ENCODE measurements around the gene SLC2A10. TPM values are rescaled to one million over a fixed set of nuclear protein-coding genes. Genes with fewer than 3 reads are reported as not detected.

Gene SLC2A10
- total RNA-seq, 1 experiment from 2014 or later = 33.6 TPM

- ChIA-PET POLR2A (ENCODE audit: unreplicated experiment) (interaction anchor here (0.5 to 0.6 kb wide), 2 partner anchors 16 to 19 kb away, joined by 4 to 7 read pairs; no protein-coding TSS in a partner anchor), CTCF (no interaction called here)
- Histone ChIP-seq H3K4me2 (no peak overlapping the region), H3K27ac (no peak overlapping the region), H3K9me2 (ENCODE audit: insufficient read depth) (no peaks in the 10 kb centered on the region), H3K4me1 (replicated peaks; ENCODE audit: insufficient read depth) (peaks cover 12% of the 10 kb centered on the region), H3K4me3 (no peak overlapping the region), H3K79me2 (ENCODE audit: low read depth) (no peaks in the 10 kb centered on the region), H4K20me1 (ENCODE audit: insufficient read depth) (no peaks in the 10 kb centered on the region), H3K27me3 (ENCODE audit: insufficient read depth, low read depth) (no peaks in the 10 kb centered on the region), H3F3A (ENCODE audit: insufficient read depth, low read depth) (no peaks in the 10 kb centered on the region), H3K9me3 (ENCODE audit: insufficient read depth, low read depth) (peaks cover 8% of the 10 kb centered on the region), H2AFZ (no peak overlapping the region), H3K36me3 (ENCODE audit: low read depth) (no peaks in the 10 kb centered on the region)
- DNase-seq = peak in 1 of 2 experiments; percentile 15
- BruUV-seq (replicated peaks) = no TSS peak
- intact Hi-C loops (cut with micrococcal nuclease; ENCODE audit: unreplicated experiment) = no loop called here
- TF ChIP-seq EZH2 (IDR thresholded peaks at IDR 0.05; ENCODE audit: low read depth) (no peak), CTCF (conservative IDR thresholded peaks at IDR 0.05) (no peak)
Measured at GRCh38 chr20:46701986-46702385, 7.5 kb upstream of the SLC2A10 start.

- DNase-seq = peak in 1 of 2 experiments; percentile 12
- Histone ChIP-seq H3K4me1 (replicated peaks; ENCODE audit: insufficient read depth) (peaks cover 12% of the 10 kb centered on the region), H3K36me3 (ENCODE audit: low read depth) (no peaks in the 10 kb centered on the region), H3K4me2 (no peak overlapping the region), H3K9me2 (ENCODE audit: insufficient read depth) (no peaks in the 10 kb centered on the region), H3K4me3 (no peak overlapping the region), H3K9me3 (ENCODE audit: insufficient read depth, low read depth) (peaks cover 8% of the 10 kb centered on the region), H2AFZ (no peak overlapping the region), H3F3A (ENCODE audit: insufficient read depth, low read depth) (no peaks in the 10 kb centered on the region), H3K79me2 (ENCODE audit: low read depth) (no peaks in the 10 kb centered on the region), H3K27me3 (ENCODE audit: insufficient read depth, low read depth) (no peaks in the 10 kb centered on the region), H4K20me1 (ENCODE audit: insufficient read depth) (no peaks in the 10 kb centered on the region), H3K27ac (no peak overlapping the region)
- no peak for TF ChIP-seq CTCF (conservative IDR thresholded peaks at IDR 0.05)
- no peak for TF ChIP-seq EZH2 (IDR thresholded peaks at IDR 0.05; ENCODE audit: low read depth)
- no TSS peak for BruUV-seq (replicated peaks)
- intact Hi-C loops (cut with micrococcal nuclease; ENCODE audit: unreplicated experiment) = no loop called here
- CTCF ChIA-PET = interaction anchor here (0.6 to 0.7 kb wide), 3 partner anchors 15 to 386 kb away, joined by 3 to 6 read pairs (median 6); no protein-coding TSS in a partner anchor
- POLR2A ChIA-PET (ENCODE audit: unreplicated experiment) = interaction anchor here (0.5 kb wide), 1 partner anchor 20 kb away, joined by 7 read pairs; no protein-coding TSS in a partner anchor
Measured at GRCh38 chr20:46702447-46703203, 6.8 kb upstream of the SLC2A10 start.

- POLR2A ChIA-PET (ENCODE audit: unreplicated experiment) = no interaction called here
Measured at GRCh38 chr20:46703435-46703834, 6.0 kb upstream of the SLC2A10 start.

More at GRCh38 chr20:46703435-46703834, 6.0 kb upstream of the SLC2A10 start:
- TF ChIP-seq CTCF (conservative IDR thresholded peaks at IDR 0.05) = no peak
- TF ChIP-seq EZH2 (IDR thresholded peaks at IDR 0.05; ENCODE audit: low read depth) = no peak
- no peaks in the 10 kb centered on the region for H3K36me3 ChIP-seq (ENCODE audit: low read depth)
- peaks cover 8% of the 10 kb centered on the region for H3K9me3 ChIP-seq (ENCODE audit: insufficient read depth, low read depth)
- H2AFZ ChIP-seq = no peak overlapping the region
- H3K27ac ChIP-seq = no peak overlapping the region
- no peaks in the 10 kb centered on the region for H3F3A ChIP-seq (ENCODE audit: insufficient read depth, low read depth)
- no peaks in the 10 kb centered on the region for H3K9me2 ChIP-seq (ENCODE audit: insufficient read depth)
- no peak overlapping the region for H3K4me3 ChIP-seq
- BruUV-seq (replicated peaks) = no TSS peak
- no peaks in the 10 kb centered on the region for H3K79me2 ChIP-seq (ENCODE audit: low read depth)
- CTCF ChIA-PET = interaction anchor here (0.6 to 0.7 kb wide), 2 partner anchors 14 to 18 kb away, joined by 3 to 6 read pairs; no protein-coding TSS in a partner anchor
- 0 out of 2 replicates have a peak overlapping the region, but pooled peaks have one; percentile 8 for H3K4me2 ChIP-seq
- intact Hi-C loops (cut with micrococcal nuclease; ENCODE audit: unreplicated experiment) = no loop called here
- H3K4me1 ChIP-seq (replicated peaks; ENCODE audit: insufficient read depth) = peaks cover 12% of the 10 kb centered on the region
- no peaks in the 10 kb centered on the region for H3K27me3 ChIP-seq (ENCODE audit: insufficient read depth, low read depth)
- peak in 1 of 2 experiments; percentile 35 for DNase-seq
- no peaks in the 10 kb centered on the region for H4K20me1 ChIP-seq (ENCODE audit: insufficient read depth)

Data from PC-9 (cell line).